HCT116 (cell line): ENCODE measurements around the gene MRRF. TPM values are rescaled to one million over a fixed set of nuclear protein-coding genes. Genes with fewer than 3 reads are reported as not detected.
A peak's percentile ranks its signal among the peaks of the same experiment; 100 is the strongest.
"Not testable (repeated sequence)": the region's sequence is repeated elsewhere in the genome, so short reads cannot be mapped to it uniquely, and the experiment has no call there.

Experiments used
- ATAC-seq: fragments of 200-7000 bp; cut with Tn5 transposase; 2 replicates; pipeline ENCODE4 v1.9.1; 2020; ENCODE audit warnings: mild to moderate bottlenecking, moderate library complexity
- BruUV-seq: library from RNA; stranded (reverse); fragments of 400-500 nt; replicated peaks from 2 replicates; lab custom pipeline; 2021; lab: Mats Ljungman, UMichigan
- CTCF ChIA-PET: fragments of 300-600 bp; sonication (Branson Sonifier 250); formaldehyde crosslinking; loops from one replicate; lab custom pipeline; 2021; ENCODE audit warnings: antibody characterized with exemption; lab: Charles Lee
- POLR2A ChIA-PET: fragments of 300-600, 350-600 bp; sonication (Branson Sonifier 250); formaldehyde crosslinking; loops from one replicate; lab custom pipeline; 2021; ENCODE audit warnings: antibody characterized with exemption; lab: Charles Lee
- RAD21 ChIA-PET, 2 experiments: fragments of 300-600 bp; sonication (Branson Sonifier 250); formaldehyde crosslinking; loops; one replicate each; lab custom pipeline; 2023; ENCODE audit warnings: low total read pairs in 2 of 2; ENCODE audit not compliant: uncharacterized antibody in 2 of 2, unreplicated experiment in 2 of 2, low non-redundant PET in 1 of 2; lab: Charles Lee
- DNase-seq: peaks from one replicate; pipeline ENCODE4 v3.0.0-alpha.2; 2010; ENCODE audit warnings: low read depth, low spot score
- H2AFZ ChIP-seq: fragments of 200-600 bp; shearing (Covaris generic), sonication (generic); 2 replicates; pipeline ENCODE4 v1.6.1; 2017; ENCODE audit warnings: low read depth, mixed run types, mixed read lengths, antibody characterized with exemption, low read length; ENCODE audit not compliant: poor library complexity, severe bottlenecking
- H3K27ac ChIP-seq: 2 replicates; pipeline ENCODE4 v1.5.1; 2012; ENCODE audit warnings: low read depth, low read length
- H3K27me3 ChIP-seq: fragments of 200-600 bp; sonication (generic); 2 replicates; pipeline ENCODE4 v1.6.1; 2016; ENCODE audit warnings: mixed run types, low read length, mixed read lengths; ENCODE audit not compliant: insufficient read depth
- H3K36me3 ChIP-seq, 2 experiments: fragments of 200-500 bp in 1 of 2; fragments of 200-600 bp in 1 of 2; sonication (Bioruptor generic) in 1 of 2; sonication (generic) in 1 of 2; 2 replicates each; pipeline versions ENCODE4 v1.5.1 to v1.6.1; 2014 to 2016; ENCODE audit warnings: low read length in 2 of 2, inconsistent platforms in 1 of 2, mixed read lengths in 1 of 2, mixed run types in 1 of 2; ENCODE audit not compliant: insufficient read depth in 2 of 2, control insufficient read depth in 1 of 2
- H3K4me1 ChIP-seq, 2 experiments: fragments of 200-600 bp in 1 of 2; sonication (generic) in 1 of 2; 2 replicates each; pipeline versions ENCODE4 v1.5.1 to v1.6.1; 2012 to 2017; ENCODE audit warnings: low read length in 2 of 2, inconsistent platforms in 1 of 2, mild to moderate bottlenecking in 1 of 2, mixed read lengths in 1 of 2, mixed run types in 1 of 2, moderate library complexity in 1 of 2; ENCODE audit not compliant: insufficient read depth in 2 of 2, control insufficient read depth in 1 of 2
- H3K4me2 ChIP-seq: fragments of 200-600 bp; sonication (generic); 2 replicates; pipeline ENCODE4 v1.6.1; 2017; ENCODE audit warnings: mixed run types, low read length, mixed read lengths
- H3K4me3 ChIP-seq, 2 experiments: fragments of 200-600 bp in 1 of 2; sonication (generic) in 1 of 2; replicated peaks in 1 of 2; 2 replicates each; pipeline ENCODE4 v1.5.1; 2011 to 2016; ENCODE audit warnings: low read length in 2 of 2, control low read depth in 1 of 2, low read depth in 1 of 2, mild to moderate bottlenecking in 1 of 2, mixed read lengths in 1 of 2, mixed run types in 1 of 2
- H3K79me2 ChIP-seq: fragments of 200-600 bp; sonication (generic); 2 replicates; pipeline ENCODE4 v1.6.1; 2017; ENCODE audit warnings: mild to moderate bottlenecking, mixed run types, low read length, moderate library complexity, mixed read lengths; ENCODE audit not compliant: insufficient read depth
- H3K9ac ChIP-seq: fragments of 200-600 bp; sonication (generic); 2 replicates; pipeline ENCODE4 v1.6.1; 2016; ENCODE audit warnings: low read length, mixed read lengths
- H3K9me2 ChIP-seq: fragments of 200-600 bp; sonication (generic), shearing (Covaris generic); 2 replicates; pipeline ENCODE4 v1.6.1; 2017; ENCODE audit warnings: mixed run types, mild to moderate bottlenecking, moderate library complexity; ENCODE audit not compliant: insufficient read depth
- H3K9me3 ChIP-seq, 2 experiments: fragments of 200-500 bp in 1 of 2; fragments of 200-600 bp in 1 of 2; sonication (Bioruptor generic) in 1 of 2; sonication (generic) in 1 of 2; 2 replicates each; pipeline ENCODE4 v1.6.1; 2014 to 2017; ENCODE audit warnings: low read length in 2 of 2, mixed read lengths in 2 of 2, inconsistent platforms in 1 of 2, low read depth in 1 of 2, mild to moderate bottlenecking in 1 of 2, mixed run types in 1 of 2, moderate library complexity in 1 of 2; ENCODE audit not compliant: control insufficient read depth in 1 of 2, insufficient read depth in 1 of 2
- H4K20me1 ChIP-seq: fragments of 200-600 bp; sonication (generic), shearing (Covaris generic); 2 replicates; pipeline ENCODE4 v1.6.1; 2017; ENCODE audit warnings: mixed run types, mild to moderate bottlenecking, moderate library complexity; ENCODE audit not compliant: insufficient read depth
- CBX3 ChIP-seq: IDR thresholded peaks from 2 replicates; pipeline ENCODE4 v1.6.1; 2012; ENCODE audit warnings: low read depth
- ELF1 ChIP-seq: IDR thresholded peaks from 2 replicates; pipeline ENCODE4 v1.6.1; 2012; ENCODE audit warnings: low read depth, borderline replicate concordance
- EZH2 ChIP-seq: fragments of 200-600 bp; sonication (generic); IDR thresholded peaks from 2 replicates; pipeline ENCODE4 v1.6.1; 2017; ENCODE audit warnings: antibody characterized with exemption, mixed run types
- EZH2phosphoT487 ChIP-seq: fragments of 200-600 bp; IDR thresholded peaks from 2 replicates; pipeline ENCODE4 v1.6.1; 2018; ENCODE audit warnings: antibody characterized with exemption, borderline replicate concordance
- JUND ChIP-seq: IDR thresholded peaks from 2 replicates; pipeline ENCODE4 v1.6.1; 2012
- POLR2A ChIP-seq: IDR thresholded peaks from 2 replicates; pipeline ENCODE4 v1.7.0; 2011; ENCODE audit warnings: borderline replicate concordance; ENCODE audit not compliant: insufficient read depth, insufficient read length; ENCODE audit errors: extremely low read depth
- POLR2AphosphoS5 ChIP-seq: IDR thresholded peaks from 2 replicates; pipeline ENCODE4 v1.6.1; 2011; ENCODE audit warnings: mild to moderate bottlenecking, low read depth, low read length, moderate library complexity
- SIN3A ChIP-seq: IDR thresholded peaks from 2 replicates; pipeline ENCODE4 v1.6.1; 2012; ENCODE audit warnings: low read depth
- SP1 ChIP-seq: IDR thresholded peaks from 2 replicates; pipeline ENCODE4 v1.6.1; 2012; ENCODE audit warnings: low read depth
- SRF ChIP-seq: IDR thresholded peaks from 2 replicates; pipeline ENCODE4 v1.6.1; 2012; ENCODE audit warnings: low read depth
- TCF7L2 ChIP-seq: IDR thresholded peaks from 2 replicates; pipeline ENCODE4 v1.7.0; 2011; ENCODE audit warnings: borderline replicate concordance, inconsistent platforms; ENCODE audit not compliant: insufficient read depth, insufficient read length; ENCODE audit errors: extremely low read depth
- YY1 ChIP-seq: IDR thresholded peaks from 2 replicates; pipeline ENCODE4 v1.6.1; 2011; ENCODE audit warnings: low read length, low read depth, moderate library complexity, mild to moderate bottlenecking; ENCODE audit not compliant: insufficient replicate concordance; ENCODE audit errors: extremely low read depth
- intact Hi-C: fragments of 100-400 bp; cut with micrococcal nuclease; formaldehyde crosslinking; loops from 2 replicates; pipeline ENCODE4 v1.10.0; 2022
- total RNA-seq: library from RNA; stranded (reverse); gene quantifications from one replicate; pipeline ENCODE4 v1.2.1, GENCODE V29; 2021; ENCODE audit not compliant: unreplicated experiment
- TF ChIP-seq, protein P1 (sequence below): IDR thresholded peaks from 2 replicates; pipeline ENCODE4 v1.6.1; 2012
- TF ChIP-seq, protein P2 (sequence below): IDR thresholded peaks from 2 replicates; pipeline ENCODE4 v1.6.1; 2011; ENCODE audit warnings: mild to moderate bottlenecking, low read length, moderate library complexity; ENCODE audit not compliant: insufficient replicate concordance; ENCODE audit errors: extremely low read depth

MRRF gene
- total RNA-seq, 1 experiment from 2014 or later, result 88.6 TPM

DNA sequence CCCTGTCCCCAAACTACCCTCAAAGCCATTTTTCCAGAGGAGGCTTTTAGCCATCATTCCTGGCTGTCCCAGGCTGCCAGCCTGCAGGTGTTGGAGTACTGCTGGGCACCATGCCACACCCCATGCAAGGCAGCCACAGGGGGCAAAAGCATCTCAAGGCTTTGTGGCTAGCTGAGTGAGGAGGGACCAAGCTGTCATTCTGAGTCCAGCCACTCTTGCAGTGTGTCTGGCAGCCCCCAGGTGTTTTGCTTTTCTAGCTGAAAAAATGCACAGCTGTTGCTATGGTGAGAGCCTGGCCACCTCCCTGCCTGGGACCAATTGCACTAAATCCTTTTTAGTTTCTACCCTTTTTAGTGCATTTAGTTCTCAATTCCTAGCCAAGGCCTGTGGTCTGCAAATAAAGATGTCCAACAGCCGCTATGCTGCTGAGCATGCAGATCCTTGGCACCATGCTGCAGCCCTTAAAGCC, 55.8 kb downstream of the MRRF start:
- RAD21 ChIA-PET, result no interaction called here
- DNase-seq, result no peak
- peaks cover 7% of the 10 kb centered on the region for H3K79me2 ChIP-seq
- BruUV-seq, result no TSS peak
- H3K9me2 ChIP-seq, result no peaks in the 10 kb centered on the region
- no peak overlapping the region for H3K27ac ChIP-seq
- no peak overlapping the region for H3K4me3 ChIP-seq
- no peaks in the 10 kb centered on the region for H3K27me3 ChIP-seq
- no peaks in the 10 kb centered on the region; the same call in 1 of the 2 replicates for H4K20me1 ChIP-seq
- H3K4me1 ChIP-seq, result no peaks in the 10 kb centered on the region
- H3K9ac ChIP-seq, result no peak overlapping the region
- H3K9me3 ChIP-seq, result no peaks in the 10 kb centered on the region
- peaks cover 23 to 30% of the 10 kb centered on the region in 2 experiments; a peak in 3 of 4 replicates for H3K36me3 ChIP-seq
- TF ChIP-seq YY1, result no peak
- TF ChIP-seq SIN3A, result no peak
- no peak for TF ChIP-seq CBX3
- TF ChIP-seq, all 23 proteins: peak for 0
- H3K4me2 ChIP-seq, result no peak overlapping the region
- ChIA-PET CTCF (no interaction called here), POLR2A (no interaction called here)
- intact Hi-C loops, result no loop called here
- peak; percentile 38; the same call in 1 of the 2 replicates for ATAC-seq
- H2AFZ ChIP-seq, result no peak overlapping the region

DNA sequence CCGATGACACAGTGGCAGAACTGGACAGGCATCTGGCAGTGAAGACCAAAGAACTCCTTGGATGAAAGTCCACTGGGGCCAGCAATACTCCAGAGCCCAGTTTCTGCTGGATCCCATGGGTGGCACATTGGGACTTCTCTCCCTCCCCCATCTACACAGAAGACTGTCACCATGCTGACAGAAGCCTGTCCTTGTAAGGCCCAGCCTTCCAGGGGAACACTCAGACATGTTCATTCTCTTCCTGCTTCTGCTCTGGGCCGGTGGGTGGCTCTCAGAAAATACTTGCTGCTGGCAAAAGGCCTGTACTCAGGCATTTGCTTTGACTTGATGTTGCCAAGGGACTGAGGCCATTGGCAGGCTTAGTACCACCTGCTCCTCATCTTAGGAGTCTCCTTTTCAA, 57.9 kb downstream of the MRRF start:
- intact Hi-C loops, result no loop called here
- ATAC-seq (no peak), DNase-seq (no peak)
- RAD21 ChIA-PET, result no interaction called here
- no peak overlapping the region for H3K9ac ChIP-seq
- no peaks in the 10 kb centered on the region for H3K9me3 ChIP-seq
- BruUV-seq, result no TSS peak
- CTCF ChIA-PET, result no interaction called here
- peaks cover 23 to 34% of the 10 kb centered on the region in 2 experiments; a peak in 3 of 4 replicates for H3K36me3 ChIP-seq
- POLR2A ChIA-PET, result no interaction called here
- TF ChIP-seq POLR2A (no peak), CBX3 (no peak), SIN3A (no peak), SP1 (no peak), EZH2 (no peak), EZH2phosphoT487 (no peak), JUND (no peak), POLR2AphosphoS5 (no peak), SRF (no peak), TCF7L2 (no peak), ELF1 (no peak)
- TF ChIP-seq, protein P1, sequence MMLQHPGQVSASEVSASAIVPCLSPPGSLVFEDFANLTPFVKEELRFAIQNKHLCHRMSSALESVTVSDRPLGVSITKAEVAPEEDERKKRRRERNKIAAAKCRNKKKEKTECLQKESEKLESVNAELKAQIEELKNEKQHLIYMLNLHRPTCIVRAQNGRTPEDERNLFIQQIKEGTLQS, result no peak
- TF ChIP-seq, protein P2, sequence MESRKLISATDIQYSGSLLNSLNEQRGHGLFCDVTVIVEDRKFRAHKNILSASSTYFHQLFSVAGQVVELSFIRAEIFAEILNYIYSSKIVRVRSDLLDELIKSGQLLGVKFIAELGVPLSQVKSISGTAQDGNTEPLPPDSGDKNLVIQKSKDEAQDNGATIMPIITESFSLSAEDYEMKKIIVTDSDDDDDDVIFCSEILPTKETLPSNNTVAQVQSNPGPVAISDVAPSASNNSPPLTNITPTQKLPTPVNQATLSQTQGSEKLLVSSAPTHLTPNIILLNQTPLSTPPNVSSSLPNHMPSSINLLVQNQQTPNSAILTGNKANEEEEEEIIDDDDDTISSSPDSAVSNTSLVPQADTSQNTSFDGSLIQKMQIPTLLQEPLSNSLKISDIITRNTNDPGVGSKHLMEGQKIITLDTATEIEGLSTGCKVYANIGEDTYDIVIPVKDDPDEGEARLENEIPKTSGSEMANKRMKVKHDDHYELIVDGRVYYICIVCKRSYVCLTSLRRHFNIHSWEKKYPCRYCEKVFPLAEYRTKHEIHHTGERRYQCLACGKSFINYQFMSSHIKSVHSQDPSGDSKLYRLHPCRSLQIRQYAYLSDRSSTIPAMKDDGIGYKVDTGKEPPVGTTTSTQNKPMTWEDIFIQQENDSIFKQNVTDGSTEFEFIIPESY, result no peak
- H3K79me2 ChIP-seq, result peaks cover 7% of the 10 kb centered on the region; the same call in 1 of the 2 replicates
- H3K4me1 ChIP-seq, result no peaks in the 10 kb centered on the region
- H3K9me2 ChIP-seq, result no peaks in the 10 kb centered on the region
- H3K4me2 ChIP-seq, result no peak overlapping the region
- no peak overlapping the region for H2AFZ ChIP-seq
- no peak overlapping the region for H3K27ac ChIP-seq
- no peak overlapping the region for H3K4me3 ChIP-seq
- no peaks in the 10 kb centered on the region for H3K27me3 ChIP-seq
- no peaks in the 10 kb centered on the region for H4K20me1 ChIP-seq

DNA sequence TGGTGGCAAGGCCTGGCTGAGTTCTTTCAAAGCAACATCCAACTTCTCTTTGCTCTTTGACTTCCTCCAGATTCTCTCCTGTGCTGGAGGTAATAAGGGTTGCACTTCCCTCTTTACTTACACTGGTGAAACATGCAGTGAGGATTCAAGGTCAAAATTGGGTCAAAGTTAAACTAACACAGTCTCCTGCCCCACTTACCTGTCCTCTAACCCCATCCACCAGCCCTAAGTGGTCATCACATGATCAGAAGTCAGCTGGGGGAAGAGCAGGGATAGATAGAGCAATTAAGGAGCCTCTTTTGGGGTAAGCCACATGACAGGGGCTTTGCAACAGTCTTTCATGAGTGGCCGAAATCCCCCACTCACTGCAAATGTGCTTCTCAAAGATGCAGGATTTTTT, 60.0 kb downstream of the MRRF start:
- H3K4me3 ChIP-seq, H2AFZ ChIP-seq, ATAC-seq, H3K27ac ChIP-seq, BruUV-seq, H3K79me2 ChIP-seq, CTCF ChIA-PET, H3K9me2 ChIP-seq, POLR2A ChIA-PET, H3K4me2 ChIP-seq, RAD21 ChIA-PET, H3K27me3 ChIP-seq, H3K9me3 ChIP-seq, DNase-seq, H3K9ac ChIP-seq, H3K4me1 ChIP-seq, H4K20me1 ChIP-seq, intact Hi-C loops: not testable (repeated sequence)
- H3K36me3 ChIP-seq, result peaks cover 23 to 39% of the 10 kb centered on the region in 2 experiments
